Activated B cell treated with CpG ODN at 0.5 μM for 24 hours (primary cell): ENCODE measurements around the gene ASPA. TPM values are rescaled to one million over a fixed set of nuclear protein-coding genes. Genes with fewer than 3 reads are reported as not detected.

Experiments
- ATAC-seq: fragments of 200-7000 bp; cut with Tn5 transposase; one replicate; pipeline ENCODE4 v1.10.0; 2021; ENCODE audit warnings: low read depth, mild to moderate bottlenecking, moderate library complexity
- CTCF ChIA-PET: fragments of 350-600 bp; sonication (Branson Sonifier 250); formaldehyde crosslinking; loops from one replicate; lab custom pipeline; 2021; ENCODE audit warnings: antibody characterized with exemption; lab: Charles Lee
- POLR2A ChIA-PET: fragments of 350-600 bp; sonication (Branson Sonifier 250); formaldehyde crosslinking; loops from one replicate; lab custom pipeline; 2021; ENCODE audit warnings: antibody characterized with exemption; lab: Charles Lee
- DNase-seq: peaks from one replicate; pipeline ENCODE4 v3.0.0; 2022
- H3K27ac Mint-ChIP-seq: one replicate; pipeline ENCODE4 v1.8.0; 2020; ENCODE audit warnings: mixed read lengths
- H3K27me3 Mint-ChIP-seq: one replicate; pipeline ENCODE4 v1.8.0; 2021; ENCODE audit warnings: mixed read lengths
- H3K36me3 Mint-ChIP-seq: one replicate; pipeline ENCODE4 v1.8.0; 2021; ENCODE audit warnings: low read depth, mixed read lengths
- H3K4me1 Mint-ChIP-seq: one replicate; pipeline ENCODE4 v1.8.0; 2021; ENCODE audit warnings: mixed read lengths
- H3K4me3 Mint-ChIP-seq: one replicate; pipeline ENCODE4 v1.8.0; 2020; ENCODE audit warnings: mild to moderate bottlenecking, mixed read lengths
- H3K9me3 Mint-ChIP-seq: one replicate; pipeline ENCODE4 v1.8.0; 2020; ENCODE audit warnings: mixed read lengths
- CTCF ChIP-seq: fragments of 200-600 bp; IDR thresholded peaks from one replicate; pipeline ENCODE4 v1.8.0; 2022; ENCODE audit warnings: antibody characterized with exemption, mild to moderate bottlenecking
- intact Hi-C: fragments of 100-400 bp; cut with micrococcal nuclease; formaldehyde crosslinking; loops from one replicate; pipeline ENCODE4 v1.15.1; 2024
- total RNA-seq: library from RNA; stranded (reverse); gene quantifications from 2 replicates; pipeline ENCODE4 v1.2.3, GENCODE V29; 2022

ASPA gene
- total RNA-seq, 1 donor from 2014 or later, result not detected

GRCh38 chr17:3497101-3497500, 21.3 kb downstream of the ASPA start:
- intact Hi-C loops, result no loop called here
- H3K27ac Mint-ChIP-seq, result no peak overlapping the region
- H3K9me3 Mint-ChIP-seq, result no peaks in the 10 kb centered on the region
- POLR2A ChIA-PET, result no interaction called here
- H3K27me3 Mint-ChIP-seq, result peaks cover 2% of the 10 kb centered on the region
- ATAC-seq (no peak), DNase-seq (no peak)
- no peak for TF ChIP-seq CTCF
- H3K36me3 Mint-ChIP-seq, result no peaks in the 10 kb centered on the region
- CTCF ChIA-PET, result no interaction called here
- no peaks in the 10 kb centered on the region for H3K4me1 Mint-ChIP-seq
- no peak overlapping the region for H3K4me3 Mint-ChIP-seq

- Mint-ChIP-seq H3K4me1 (no peaks in the 10 kb centered on the region), H3K36me3 (no peaks in the 10 kb centered on the region), H3K4me3 (no peak overlapping the region), H3K27me3 (peaks cover 9% of the 10 kb centered on the region), H3K9me3 (no peaks in the 10 kb centered on the region), H3K27ac (no peak overlapping the region)
- intact Hi-C loops, result no loop called here
- ATAC-seq (no peak), DNase-seq (no peak)
- CTCF ChIA-PET, result no interaction called here
- TF ChIP-seq CTCF, result no peak
- POLR2A ChIA-PET, result no interaction called here
Measured at GRCh38 chr17:3501344-3501743, 25.5 kb downstream of the ASPA start.

GRCh38 chr17:3502466-3502865, 26.7 kb downstream of the ASPA start:
- Mint-ChIP-seq H3K4me3 (no peak overlapping the region), H3K27ac (no peak overlapping the region), H3K9me3 (no peaks in the 10 kb centered on the region), H3K27me3 (peaks cover 9% of the 10 kb centered on the region), H3K36me3 (no peaks in the 10 kb centered on the region), H3K4me1 (no peaks in the 10 kb centered on the region)
- DNase-seq (no peak), ATAC-seq (no peak)
- no peak for TF ChIP-seq CTCF
- ChIA-PET CTCF (no interaction called here), POLR2A (no interaction called here)
- intact Hi-C loops, result no loop called here

- ChIA-PET POLR2A (no interaction called here), CTCF (no interaction called here)
- DNase-seq (no peak), ATAC-seq (no peak)
- Mint-ChIP-seq H3K27ac (no peak overlapping the region), H3K9me3 (no peaks in the 10 kb centered on the region), H3K4me3 (no peak overlapping the region), H3K4me1 (no peaks in the 10 kb centered on the region), H3K36me3 (no peaks in the 10 kb centered on the region), H3K27me3 (peaks cover 9% of the 10 kb centered on the region)
- TF ChIP-seq CTCF, result no peak
- intact Hi-C loops, result no loop called here
Measured at GRCh38 chr17:3503285-3503684, 27.5 kb downstream of the ASPA start.

GRCh38 chr17:3505008-3505407, 29.2 kb downstream of the ASPA start:
- TF ChIP-seq CTCF, result no peak
- H3K36me3 Mint-ChIP-seq, result no peaks in the 10 kb centered on the region
- DNase-seq (no peak), ATAC-seq (no peak)
- H3K4me3 Mint-ChIP-seq, result no peak overlapping the region
- H3K9me3 Mint-ChIP-seq, result peaks cover 3% of the 10 kb centered on the region
- H3K27ac Mint-ChIP-seq, result no peak overlapping the region
- CTCF ChIA-PET, result no interaction called here
- peaks cover 9% of the 10 kb centered on the region for H3K27me3 Mint-ChIP-seq
- intact Hi-C loops, result no loop called here
- no peaks in the 10 kb centered on the region for H3K4me1 Mint-ChIP-seq
- POLR2A ChIA-PET, result no interaction called here
